ENCODE data around the gene PGS1.

DNA sequence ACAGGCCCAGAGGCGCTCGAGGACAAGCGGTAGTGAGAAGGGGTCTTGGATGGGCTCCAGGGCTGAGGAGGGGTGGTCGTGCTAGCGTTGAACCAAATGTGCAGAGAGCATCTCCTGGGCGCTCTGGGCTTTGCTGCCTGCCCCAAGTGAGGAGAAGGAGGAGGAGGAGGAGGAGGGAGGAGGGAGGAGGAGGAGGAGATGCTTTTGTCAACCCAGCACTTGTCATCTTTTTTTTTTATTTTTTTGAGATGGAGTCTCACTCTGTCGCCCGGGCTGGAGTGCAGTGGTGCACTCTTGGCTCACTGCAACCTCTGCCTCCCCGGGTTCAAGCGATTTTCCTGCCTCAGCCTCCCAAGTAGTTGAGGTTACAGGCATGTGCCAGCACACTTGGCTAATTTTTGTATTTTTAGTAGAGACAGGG lies 59.8 kb downstream of the PGS1 start:
- TF ChIP-seq POLR2A (IDR thresholded peaks at IDR 0.05; ENCODE audit: low read length), result no peak
- no peak for TF ChIP-seq GATA1 (IDR thresholded peaks at IDR 0.05; ENCODE audit: low read depth, low read length)

Data from erythroblast (primary cell).